WI38 (cell line): Measurements from ENCODE around the gene GABRB2.
"Not testable (repeated sequence)": the region's sequence is repeated elsewhere in the genome, so short reads cannot be mapped to it uniquely, and the experiment has no call there.

Experiments used
- H3K4me3 ChIP-seq: 2 replicates; pipeline ENCODE4 v1.5.1; 2011; ENCODE audit warnings: low read depth, mild to moderate bottlenecking, control low read depth, low read length
- CTCF ChIP-seq: IDR thresholded peaks from 2 replicates; pipeline ENCODE4 v1.5.1; 2012; ENCODE audit warnings: low read depth, mild to moderate bottlenecking, control low read depth, low read length

The GABRB2 gene

GRCh38 chr5:161311146-161311708 lies 235.3 kb downstream of the GABRB2 start:
- H3K4me3 ChIP-seq = no peak overlapping the region
- no peak for TF ChIP-seq CTCF

GRCh38 chr5:161306351-161306995 lies 240.1 kb downstream of the GABRB2 start:
- no peak overlapping the region for H3K4me3 ChIP-seq
- no peak for TF ChIP-seq CTCF

GRCh38 chr5:161305601-161306000 lies 240.9 kb downstream of the GABRB2 start:
- no peak overlapping the region for H3K4me3 ChIP-seq
- TF ChIP-seq CTCF = no peak

- TF ChIP-seq CTCF = no peak
- no peak overlapping the region for H3K4me3 ChIP-seq
These were observed 244.0 kb downstream of the GABRB2 start for GRCh38 chr5:161302559-161302958.

- H3K4me3 ChIP-seq = no peak overlapping the region
- TF ChIP-seq CTCF = no peak
These were observed 244.9 kb downstream of the GABRB2 start for GRCh38 chr5:161301586-161301985.

GRCh38 chr5:161299053-161299452 lies 247.5 kb downstream of the GABRB2 start:
- TF ChIP-seq CTCF = no peak
- no peak overlapping the region for H3K4me3 ChIP-seq

GRCh38 chr5:161297388-161297787 lies 249.1 kb downstream of the GABRB2 start:
- H3K4me3 ChIP-seq = not testable (repeated sequence)
